PC-3 (cell line): ENCODE data around the gene HEXIM1. TPM values are rescaled to one million over a fixed set of nuclear protein-coding genes. Genes with fewer than 3 reads are reported as not detected.

Experiments used
- ATAC-seq: fragments of 200-7000 bp; cut with Tn5 transposase; 2 replicates; pipeline ENCODE4 v1.9.1; 2020; ENCODE audit warnings: mild to moderate bottlenecking, moderate library complexity
- BruUV-seq: library from RNA; stranded (reverse); fragments of 400-500 nt; replicated peaks from 2 replicates; lab custom pipeline; 2021; lab: Mats Ljungman, UMichigan
- CTCF ChIA-PET: fragments of 300-600 bp; sonication (Branson Sonifier 250); formaldehyde crosslinking; loops from one replicate; lab custom pipeline; 2022; ENCODE audit warnings: antibody characterized with exemption; lab: Charles Lee
- POLR2A ChIA-PET: fragments of 300-600 bp; sonication (Branson Sonifier 250); formaldehyde crosslinking; loops from one replicate; lab custom pipeline; 2022; ENCODE audit warnings: antibody characterized with exemption; ENCODE audit not compliant: unreplicated experiment; lab: Charles Lee
- DNase-seq: peaks from one replicate; pipeline ENCODE4 v3.0.0-alpha.2; 2015
- H2AFZ ChIP-seq: fragments of 300-600 bp; sonication (generic); 2 replicates; pipeline ENCODE4 v1.6.0; 2016; ENCODE audit warnings: antibody characterized with exemption, low read length
- H3F3A ChIP-seq: fragments of 300-600 bp; sonication (generic); one replicate; pipeline ENCODE4 v1.6.0; 2017; ENCODE audit warnings: antibody characterized with exemption, low read length, control low read depth, mild to moderate bottlenecking; ENCODE audit not compliant: unreplicated experiment
- H3K27ac ChIP-seq: fragments of 300-600 bp; sonication (generic); 2 replicates; pipeline ENCODE4 v1.5.1; 2016; ENCODE audit warnings: mild to moderate bottlenecking, low read length
- H3K27me3 ChIP-seq: fragments of 300-600 bp; sonication (generic); 2 replicates; pipeline ENCODE4 v1.6.1; 2016; ENCODE audit warnings: low read length, mixed read lengths
- H3K36me3 ChIP-seq: fragments of 300-600 bp; sonication (generic); 2 replicates; pipeline ENCODE4 v1.6.1; 2016; ENCODE audit warnings: low read depth, mixed run types, low read length, mixed read lengths
- H3K4me1 ChIP-seq: fragments of 300-600 bp; sonication (generic); 2 replicates; pipeline ENCODE4 v1.5.1; 2016; ENCODE audit warnings: low read length; ENCODE audit not compliant: insufficient read depth
- H3K4me2 ChIP-seq: fragments of 300-600 bp; sonication (generic); 2 replicates; pipeline ENCODE4 v1.6.0; 2016; ENCODE audit warnings: low read length
- H3K4me3 ChIP-seq: fragments of 300-600 bp; sonication (generic); 2 replicates; pipeline ENCODE4 v1.5.1; 2016; ENCODE audit warnings: mild to moderate bottlenecking, low read length, mixed read lengths
- H3K79me2 ChIP-seq: fragments of 300-600 bp; sonication (generic); 2 replicates; pipeline ENCODE4 v1.6.1; 2017; ENCODE audit warnings: low read length, mixed read lengths
- H3K9ac ChIP-seq: fragments of 300-600 bp; sonication (generic); 2 replicates; pipeline ENCODE4 v1.6.0; 2016; ENCODE audit warnings: mild to moderate bottlenecking, low read length
- H3K9me2 ChIP-seq: fragments of 300-600 bp; sonication (generic); replicated peaks from 2 replicates; pipeline ENCODE4 v1.6.1; 2016; ENCODE audit warnings: mixed run types, low read length, mixed read lengths
- H3K9me3 ChIP-seq: fragments of 300-600 bp; sonication (generic); 2 replicates; pipeline ENCODE4 v1.6.1; 2016; ENCODE audit warnings: low read length, mixed read lengths
- H4K20me1 ChIP-seq: fragments of 300-600 bp; sonication (generic); 2 replicates; pipeline ENCODE4 v1.6.1; 2016; ENCODE audit warnings: low read length, mixed read lengths
- EZH2 ChIP-seq: fragments of 300-600 bp; sonication (generic); IDR thresholded peaks from one replicate; pipeline ENCODE4 v1.6.1; 2017; ENCODE audit warnings: antibody characterized with exemption, mild to moderate bottlenecking, low read length; ENCODE audit not compliant: unreplicated experiment
- EZH2phosphoT487 ChIP-seq: fragments of 300-600 bp; sonication (generic); IDR thresholded peaks from 2 replicates; pipeline ENCODE4 v1.6.1; 2018; ENCODE audit warnings: mild to moderate bottlenecking, antibody characterized with exemption, low read length, borderline replicate concordance
- intact Hi-C: fragments of 100-400 bp; cut with micrococcal nuclease; formaldehyde crosslinking; loops from 2 replicates; pipeline ENCODE4 v1.9.0; 2023
- total RNA-seq: library from RNA; depleted of rRNA; stranded (reverse); fragments of >200 nt; gene quantifications from 2 replicates; pipeline ENCODE4 v1.2.3, GENCODE V29; 2014
- TF ChIP-seq, protein P1 (sequence below): fragments of 300-600 bp; sonication (generic); conservative IDR thresholded peaks from 2 replicates; pipeline ENCODE4 v1.5.1; 2017; ENCODE audit warnings: antibody characterized with exemption, low read depth, mild to moderate bottlenecking, low read length

HEXIM1 gene
- total RNA-seq, 1 experiment from 2014 or later = 47.3 TPM

DNA sequence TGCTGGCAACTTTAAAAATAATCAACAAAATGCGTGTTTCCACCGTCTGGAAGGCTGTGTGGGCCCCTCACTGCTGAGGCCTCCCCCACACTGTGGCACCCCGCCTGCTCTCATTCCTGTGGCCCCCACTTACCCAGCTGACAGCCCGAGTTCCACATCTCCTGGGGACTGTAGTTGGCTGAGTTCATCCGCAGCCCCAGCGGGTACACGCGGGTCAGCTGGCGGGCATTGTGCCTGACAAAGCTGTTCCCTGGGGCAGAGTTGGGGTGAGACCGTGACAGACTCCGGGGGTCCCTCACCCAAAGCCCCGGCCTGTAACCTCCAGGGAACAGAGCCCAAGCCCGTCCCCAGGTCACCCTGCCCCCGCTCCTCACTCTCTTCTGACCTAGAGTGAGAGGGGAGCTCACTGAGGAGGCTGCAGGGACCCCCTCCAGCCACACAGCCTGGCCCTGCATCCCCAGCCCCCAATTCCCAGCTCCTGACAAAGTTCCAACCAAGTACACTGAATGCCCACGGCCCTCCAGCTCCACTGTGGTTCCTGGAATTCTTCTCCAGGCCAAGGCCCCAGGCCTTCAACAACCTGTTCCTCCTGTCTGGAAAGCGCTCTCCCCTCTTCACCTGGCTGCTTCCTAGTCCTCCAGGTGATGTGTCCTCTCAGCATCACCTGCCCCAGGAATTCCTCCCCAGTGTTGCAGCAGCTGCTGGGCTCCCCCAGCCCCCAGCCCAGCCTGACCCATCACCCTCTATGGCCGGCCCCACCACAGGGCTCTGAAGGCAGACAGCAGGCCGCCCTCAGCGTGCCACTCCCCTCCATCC, 34.0 kb upstream of the HEXIM1 start:
- Histone ChIP-seq H4K20me1 (no peaks in the 10 kb centered on the region), H3K4me3 (no peak overlapping the region), H2AFZ (no peak overlapping the region), H3K9me2 (no peaks in the 10 kb centered on the region), H3K9me3 (no peaks in the 10 kb centered on the region), H3K79me2 (no peaks in the 10 kb centered on the region), H3K9ac (no peak overlapping the region), H3K36me3 (no peaks in the 10 kb centered on the region; the same call in 1 of the 2 replicates), H3F3A (no peaks in the 10 kb centered on the region), H3K4me2 (no peak overlapping the region), H3K27me3 (no peaks in the 10 kb centered on the region), H3K4me1 (no peaks in the 10 kb centered on the region), H3K27ac (no peak overlapping the region)
- BruUV-seq = no TSS peak
- POLR2A ChIA-PET = no interaction called here
- DNase-seq = no peak
- ATAC-seq = no peak
- CTCF ChIA-PET = interaction anchor here (0.7 kb wide), 1 partner anchor 21 kb away, joined by 4 read pairs; the partner anchor contains the start of gene ACBD4
- no peak for TF ChIP-seq EZH2
- no peak for TF ChIP-seq EZH2phosphoT487
- TF ChIP-seq, protein P1, sequence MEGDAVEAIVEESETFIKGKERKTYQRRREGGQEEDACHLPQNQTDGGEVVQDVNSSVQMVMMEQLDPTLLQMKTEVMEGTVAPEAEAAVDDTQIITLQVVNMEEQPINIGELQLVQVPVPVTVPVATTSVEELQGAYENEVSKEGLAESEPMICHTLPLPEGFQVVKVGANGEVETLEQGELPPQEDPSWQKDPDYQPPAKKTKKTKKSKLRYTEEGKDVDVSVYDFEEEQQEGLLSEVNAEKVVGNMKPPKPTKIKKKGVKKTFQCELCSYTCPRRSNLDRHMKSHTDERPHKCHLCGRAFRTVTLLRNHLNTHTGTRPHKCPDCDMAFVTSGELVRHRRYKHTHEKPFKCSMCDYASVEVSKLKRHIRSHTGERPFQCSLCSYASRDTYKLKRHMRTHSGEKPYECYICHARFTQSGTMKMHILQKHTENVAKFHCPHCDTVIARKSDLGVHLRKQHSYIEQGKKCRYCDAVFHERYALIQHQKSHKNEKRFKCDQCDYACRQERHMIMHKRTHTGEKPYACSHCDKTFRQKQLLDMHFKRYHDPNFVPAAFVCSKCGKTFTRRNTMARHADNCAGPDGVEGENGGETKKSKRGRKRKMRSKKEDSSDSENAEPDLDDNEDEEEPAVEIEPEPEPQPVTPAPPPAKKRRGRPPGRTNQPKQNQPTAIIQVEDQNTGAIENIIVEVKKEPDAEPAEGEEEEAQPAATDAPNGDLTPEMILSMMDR = no peak
- intact Hi-C loops = no loop called here

DNA sequence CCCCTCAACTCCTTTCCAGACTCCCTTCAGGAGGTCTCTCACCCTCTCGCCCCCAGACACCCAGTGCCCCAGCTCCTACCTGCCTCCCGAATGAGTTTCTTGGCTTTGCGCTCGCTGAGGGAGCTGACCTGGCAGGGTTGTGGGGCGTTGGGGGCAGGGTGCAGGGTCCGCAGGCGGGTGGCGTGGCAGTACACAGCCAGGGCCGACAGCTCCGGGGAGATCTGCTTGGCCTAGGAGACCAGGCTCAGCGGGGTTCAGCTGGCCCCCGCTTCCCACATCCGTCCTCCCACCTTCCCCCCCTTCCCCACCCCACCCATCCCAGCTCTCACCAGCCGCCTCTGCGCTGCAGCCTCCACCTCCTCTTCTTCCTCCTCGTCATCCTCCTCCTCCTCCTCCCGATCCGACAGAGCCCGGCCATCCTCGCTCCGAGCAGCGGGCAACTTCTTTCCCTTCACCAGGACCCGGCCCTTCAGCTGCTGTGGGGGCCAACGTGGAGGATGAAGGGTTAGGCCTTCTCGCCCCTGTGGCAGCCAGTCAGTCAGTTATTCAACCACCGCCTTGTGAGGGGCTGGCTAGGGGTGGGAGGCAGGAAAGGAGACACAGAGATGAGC, 33.2 kb upstream of the HEXIM1 start:
- Histone ChIP-seq H3K27me3 (no peaks in the 10 kb centered on the region), H3K27ac (no peak overlapping the region), H3K4me2 (no peak overlapping the region), H4K20me1 (no peaks in the 10 kb centered on the region), H2AFZ (no peak overlapping the region), H3F3A (no peaks in the 10 kb centered on the region), H3K4me1 (no peaks in the 10 kb centered on the region), H3K9ac (no peak overlapping the region), H3K4me3 (no peak overlapping the region), H3K36me3 (no peaks in the 10 kb centered on the region), H3K79me2 (no peaks in the 10 kb centered on the region), H3K9me3 (no peaks in the 10 kb centered on the region), H3K9me2 (no peaks in the 10 kb centered on the region)
- TF ChIP-seq, protein P1 = no peak
- no peak for TF ChIP-seq EZH2
- TF ChIP-seq EZH2phosphoT487 = no peak
- ATAC-seq (no peak), DNase-seq (no peak)
- ChIA-PET POLR2A (interaction anchor here (0.6 kb wide), 1 partner anchor 33 kb away, joined by 3 read pairs; the partner anchor contains the start of gene HEXIM1), CTCF (interaction anchor here (0.7 kb wide), 1 partner anchor 20 kb away, joined by 4 read pairs; the partner anchor contains the start of gene ACBD4)
- intact Hi-C loops = no loop called here
- BruUV-seq = no TSS peak
